Chondrocyte (in vitro differentiated cells): ENCODE data around the gene ATP11A. TPM values are rescaled to one million over a fixed set of nuclear protein-coding genes. Genes with fewer than 3 reads are reported as not detected.

ENCODE experiments used
- DNase-seq: peaks from one replicate; pipeline ENCODE4 v3.0.0; 2021; ENCODE audit warnings: mixed read lengths, low spot score
- H3K27ac Mint-ChIP-seq: one replicate; pipeline ENCODE4 v1.8.0; 2021; ENCODE audit warnings: mild to moderate bottlenecking, moderate library complexity, mixed read lengths; ENCODE audit not compliant: unreplicated experiment
- H3K27me3 Mint-ChIP-seq: 2 replicates; pipeline ENCODE4 v1.8.0; 2021; ENCODE audit warnings: low read depth, mixed read lengths
- H3K36me3 Mint-ChIP-seq: 2 replicates; pipeline ENCODE4 v1.8.0; 2021; ENCODE audit warnings: low read depth, mixed read lengths
- H3K4me1 Mint-ChIP-seq: 2 replicates; pipeline ENCODE4 v1.8.0; 2021; ENCODE audit warnings: low read depth, mild to moderate bottlenecking, mixed read lengths
- H3K4me3 Mint-ChIP-seq: one replicate; pipeline ENCODE4 v1.8.0; 2021; ENCODE audit warnings: mild to moderate bottlenecking, moderate library complexity, mixed read lengths; ENCODE audit not compliant: unreplicated experiment
- H3K9me3 Mint-ChIP-seq: 2 replicates; pipeline ENCODE4 v1.8.0; 2021; ENCODE audit warnings: low read depth, mixed read lengths
- total RNA-seq: library from RNA; stranded (reverse); gene quantifications from 3 replicates; pipeline ENCODE4 v1.2.1, GENCODE V29; 2021
- TF ChIP-seq, protein P1 (sequence below): fragments of 200-600 bp; sonication (generic); IDR thresholded peaks from 2 replicates; pipeline ENCODE4 v1.5.0; 2021; ENCODE audit warnings: antibody characterized with exemption, mild to moderate bottlenecking, moderate library complexity

The ATP11A gene
- total RNA-seq, 1 donor from 2014 or later: 13.1 TPM

DNA sequence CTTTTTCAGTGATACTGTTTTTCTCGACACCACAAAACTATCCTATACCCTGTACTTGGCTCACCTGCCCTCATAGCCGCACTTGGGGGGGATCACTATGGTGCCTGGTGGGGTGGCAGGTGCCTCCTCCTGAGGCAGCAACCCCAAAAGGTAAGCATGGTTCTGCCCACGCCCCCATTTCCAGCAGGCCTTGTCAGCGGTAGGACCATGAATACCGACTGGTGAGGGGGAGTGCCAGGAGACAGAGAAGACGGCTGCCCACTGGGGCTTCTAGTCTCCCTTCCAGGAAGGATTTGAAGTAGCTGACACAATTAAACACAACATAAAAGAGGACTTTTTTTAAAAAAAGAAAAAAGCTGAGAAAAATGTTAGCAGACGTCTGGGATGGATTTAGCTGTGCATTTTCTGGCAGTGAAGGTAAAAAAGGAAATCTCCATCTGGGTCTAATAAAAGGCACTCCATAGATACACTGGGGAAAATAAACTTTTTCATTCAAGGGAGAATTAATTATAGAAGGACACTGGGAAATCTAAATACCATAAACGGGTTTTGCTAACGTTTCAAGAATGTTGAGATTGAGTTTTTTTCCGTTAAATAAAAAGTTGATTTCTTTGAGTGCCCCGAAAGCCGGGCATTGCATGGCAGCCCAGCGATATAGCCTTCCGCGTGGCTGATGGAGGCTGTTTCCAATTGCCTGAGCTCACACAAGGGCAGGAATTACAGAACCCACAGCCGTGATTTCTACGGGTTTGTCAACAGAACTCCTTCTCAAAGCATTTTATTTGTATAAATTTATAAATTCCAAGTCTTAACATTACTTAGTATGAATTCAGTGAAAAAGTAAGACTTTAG is 45.1 kb downstream of the ATP11A start:
- Mint-ChIP-seq H3K4me1 (peaks cover 8% of the 10 kb centered on the region), H3K4me3 (no peak overlapping the region)

DNA sequence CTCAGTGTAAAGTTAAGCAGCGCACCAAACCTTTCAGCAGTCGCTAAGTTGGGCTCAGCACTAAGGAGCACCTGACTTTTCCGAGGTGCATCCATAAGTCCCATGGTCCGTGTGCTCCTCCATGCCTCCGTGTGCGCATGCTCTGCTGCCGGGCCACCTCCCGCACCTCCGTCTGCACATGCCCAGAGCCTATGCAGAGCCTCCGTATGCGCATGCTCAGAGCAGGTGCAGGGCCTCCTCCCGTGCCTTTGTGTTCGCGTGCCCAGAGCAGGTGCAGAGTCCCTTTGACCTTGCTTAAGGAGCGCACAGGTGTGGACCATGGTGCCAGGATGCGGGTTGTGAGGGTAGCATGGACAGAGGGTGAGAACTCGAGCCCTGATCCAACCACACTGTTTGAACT is 46.0 kb downstream of the ATP11A start:
- H3K4me3 Mint-ChIP-seq: no peak overlapping the region
- no peaks in the 10 kb centered on the region for H3K9me3 Mint-ChIP-seq
- peak; percentile 75 for DNase-seq
- TF ChIP-seq, protein P1, sequence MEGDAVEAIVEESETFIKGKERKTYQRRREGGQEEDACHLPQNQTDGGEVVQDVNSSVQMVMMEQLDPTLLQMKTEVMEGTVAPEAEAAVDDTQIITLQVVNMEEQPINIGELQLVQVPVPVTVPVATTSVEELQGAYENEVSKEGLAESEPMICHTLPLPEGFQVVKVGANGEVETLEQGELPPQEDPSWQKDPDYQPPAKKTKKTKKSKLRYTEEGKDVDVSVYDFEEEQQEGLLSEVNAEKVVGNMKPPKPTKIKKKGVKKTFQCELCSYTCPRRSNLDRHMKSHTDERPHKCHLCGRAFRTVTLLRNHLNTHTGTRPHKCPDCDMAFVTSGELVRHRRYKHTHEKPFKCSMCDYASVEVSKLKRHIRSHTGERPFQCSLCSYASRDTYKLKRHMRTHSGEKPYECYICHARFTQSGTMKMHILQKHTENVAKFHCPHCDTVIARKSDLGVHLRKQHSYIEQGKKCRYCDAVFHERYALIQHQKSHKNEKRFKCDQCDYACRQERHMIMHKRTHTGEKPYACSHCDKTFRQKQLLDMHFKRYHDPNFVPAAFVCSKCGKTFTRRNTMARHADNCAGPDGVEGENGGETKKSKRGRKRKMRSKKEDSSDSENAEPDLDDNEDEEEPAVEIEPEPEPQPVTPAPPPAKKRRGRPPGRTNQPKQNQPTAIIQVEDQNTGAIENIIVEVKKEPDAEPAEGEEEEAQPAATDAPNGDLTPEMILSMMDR: no peak
- H3K27me3 Mint-ChIP-seq: no peaks in the 10 kb centered on the region
- H3K4me1 Mint-ChIP-seq: peaks cover 13% of the 10 kb centered on the region
- no peak overlapping the region for H3K27ac Mint-ChIP-seq
- no peaks in the 10 kb centered on the region for H3K36me3 Mint-ChIP-seq

More for the DNA sequence above, 45.1 kb downstream of the ATP11A start:
- Mint-ChIP-seq H3K27ac (no peak overlapping the region), H3K27me3 (no peaks in the 10 kb centered on the region), H3K9me3 (no peaks in the 10 kb centered on the region), H3K36me3 (no peaks in the 10 kb centered on the region)
- TF ChIP-seq, protein P1: no peak
- no peak for DNase-seq

DNA sequence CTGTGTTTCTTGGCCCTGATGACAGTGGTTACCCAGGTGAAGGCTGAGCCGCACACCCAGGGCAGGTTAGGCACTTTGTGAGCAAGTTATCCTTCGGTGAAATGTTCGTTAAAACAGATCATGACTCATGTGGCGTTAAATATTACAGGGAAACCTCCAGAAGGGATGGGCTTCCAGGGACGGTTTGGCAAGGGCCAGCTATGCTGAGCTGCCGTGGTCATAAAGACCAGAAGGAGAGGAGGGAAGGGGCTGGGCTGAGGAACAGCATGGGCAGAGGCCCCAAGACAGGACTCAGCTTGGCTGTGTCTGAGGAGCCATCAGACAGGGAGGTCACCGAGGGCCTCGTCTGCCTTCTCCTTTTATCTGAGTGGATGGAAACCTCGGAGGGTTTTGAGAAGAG is 47.5 kb downstream of the ATP11A start:
- no peaks in the 10 kb centered on the region for H3K36me3 Mint-ChIP-seq
- H3K27me3 Mint-ChIP-seq: no peaks in the 10 kb centered on the region
- no peak overlapping the region for H3K4me3 Mint-ChIP-seq
- no peak for DNase-seq
- no peaks in the 10 kb centered on the region for H3K9me3 Mint-ChIP-seq
- peaks cover 17% of the 10 kb centered on the region for H3K4me1 Mint-ChIP-seq
- TF ChIP-seq, protein P1: no peak
- H3K27ac Mint-ChIP-seq: no peak overlapping the region

DNA sequence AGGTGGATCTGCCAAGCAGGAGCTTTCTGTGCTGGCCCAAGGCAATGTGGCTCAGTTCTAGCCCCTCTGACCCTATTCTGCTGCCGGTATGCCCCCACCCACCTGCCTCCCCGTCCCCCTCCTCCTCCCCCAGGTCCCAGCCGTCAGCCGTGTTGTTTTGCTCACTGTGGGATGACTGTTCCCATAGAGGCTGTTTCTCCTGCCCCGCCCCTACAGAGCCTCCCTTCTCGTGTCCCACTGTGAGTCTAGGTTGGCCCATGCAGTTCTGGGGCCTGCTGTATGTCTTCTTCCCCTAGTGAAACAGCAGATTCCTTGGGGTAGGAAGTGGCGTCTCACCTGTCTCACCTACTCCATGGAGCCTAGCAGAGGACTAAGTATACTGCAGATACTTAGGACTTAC is 48.8 kb downstream of the ATP11A start:
- no peak for DNase-seq
- Mint-ChIP-seq H3K36me3 (no peaks in the 10 kb centered on the region), H3K4me3 (no peak overlapping the region), H3K27ac (no peak overlapping the region), H3K9me3 (no peaks in the 10 kb centered on the region), H3K4me1 (peaks cover 17% of the 10 kb centered on the region), H3K27me3 (no peaks in the 10 kb centered on the region)
- TF ChIP-seq, protein P1: no peak

DNA sequence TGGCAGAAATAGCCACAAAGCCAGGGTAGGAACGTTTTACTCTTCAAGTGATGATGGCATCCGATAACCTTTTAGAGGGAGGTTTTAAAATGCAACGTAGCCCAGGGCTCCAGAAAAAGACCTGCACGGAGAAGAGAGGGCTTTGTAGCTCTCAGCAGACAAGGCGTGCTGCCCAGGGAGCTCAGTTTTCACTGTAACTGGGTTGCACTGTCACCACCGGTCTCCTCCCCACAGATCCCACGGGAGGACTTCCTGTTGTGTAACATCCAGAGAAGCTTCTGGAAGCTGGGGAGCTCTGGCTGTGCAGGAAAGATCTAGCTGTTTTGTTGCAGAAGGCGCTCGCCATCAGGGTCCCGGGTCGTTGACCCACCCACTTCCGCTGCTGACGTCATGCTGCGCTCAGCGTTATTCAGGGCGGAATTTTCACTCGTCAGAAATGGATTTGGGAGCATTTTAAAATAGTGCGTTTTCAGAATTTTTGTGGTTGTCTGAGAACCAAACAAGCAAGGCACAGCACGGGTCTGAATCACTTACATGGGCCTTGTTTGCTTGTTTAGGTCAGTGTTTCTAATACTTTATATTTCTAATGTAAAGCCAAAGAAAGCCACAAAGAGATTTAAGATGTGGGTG is 50.8 kb downstream of the ATP11A start:
- H3K36me3 Mint-ChIP-seq: no peaks in the 10 kb centered on the region
- no peaks in the 10 kb centered on the region for H3K27me3 Mint-ChIP-seq
- DNase-seq: no peak
- H3K9me3 Mint-ChIP-seq: no peaks in the 10 kb centered on the region
- TF ChIP-seq, protein P1: no peak
- H3K4me1 Mint-ChIP-seq: peaks cover 21% of the 10 kb centered on the region
- H3K27ac Mint-ChIP-seq: peak overlapping the region; percentile 74
- H3K4me3 Mint-ChIP-seq: no peak overlapping the region
